HG03060 (cell line): ENCODE measurements around the gene PFAS.
"Not testable (repeated sequence)": the region's sequence is repeated elsewhere in the genome, so short reads cannot be mapped to it uniquely, and the experiment has no call there.

Experiments
- ATAC-seq: cut with Tn5 transposase; IDR thresholded peaks from one replicate; pipeline ENCODE4 v1.9.1; 2021; ENCODE audit warnings: low read depth, moderate number of reproducible peaks; ENCODE audit not compliant: unreplicated experiment

PFAS gene

DNA sequence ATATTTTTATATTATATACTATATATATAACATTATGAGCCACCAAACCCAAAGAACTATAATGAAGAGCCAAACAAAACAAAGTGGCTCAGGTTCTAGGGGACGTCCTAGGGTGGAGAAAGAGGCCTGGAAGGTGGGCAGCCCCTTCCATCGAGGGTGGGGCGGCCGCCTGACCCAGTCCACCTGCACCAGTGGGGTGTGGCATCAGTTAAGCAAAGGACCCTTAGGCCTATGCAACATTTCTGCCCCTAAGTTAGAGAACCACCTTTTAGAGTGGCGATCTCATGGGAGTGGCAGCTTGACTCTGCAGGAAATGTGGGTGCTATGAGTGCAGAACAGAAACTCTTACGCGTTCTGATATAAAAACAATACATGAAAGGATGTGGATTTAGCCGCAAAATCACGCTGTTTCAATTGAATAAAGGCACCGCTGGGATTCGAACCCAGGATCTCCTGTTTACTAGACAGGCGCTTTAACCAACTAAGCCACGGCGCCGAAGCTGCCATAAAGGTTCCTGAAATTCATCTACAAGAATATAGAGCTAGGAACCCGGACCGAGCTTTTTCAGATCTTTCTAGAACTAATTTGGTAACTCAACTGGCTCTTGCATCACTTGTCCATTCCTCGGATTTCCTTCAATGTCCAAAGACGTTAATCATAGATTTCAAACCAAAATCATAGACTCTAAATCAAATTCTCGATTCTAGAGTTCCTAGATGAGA lies 23.1 kb upstream of the PFAS start:
- no peak for ATAC-seq

DNA sequence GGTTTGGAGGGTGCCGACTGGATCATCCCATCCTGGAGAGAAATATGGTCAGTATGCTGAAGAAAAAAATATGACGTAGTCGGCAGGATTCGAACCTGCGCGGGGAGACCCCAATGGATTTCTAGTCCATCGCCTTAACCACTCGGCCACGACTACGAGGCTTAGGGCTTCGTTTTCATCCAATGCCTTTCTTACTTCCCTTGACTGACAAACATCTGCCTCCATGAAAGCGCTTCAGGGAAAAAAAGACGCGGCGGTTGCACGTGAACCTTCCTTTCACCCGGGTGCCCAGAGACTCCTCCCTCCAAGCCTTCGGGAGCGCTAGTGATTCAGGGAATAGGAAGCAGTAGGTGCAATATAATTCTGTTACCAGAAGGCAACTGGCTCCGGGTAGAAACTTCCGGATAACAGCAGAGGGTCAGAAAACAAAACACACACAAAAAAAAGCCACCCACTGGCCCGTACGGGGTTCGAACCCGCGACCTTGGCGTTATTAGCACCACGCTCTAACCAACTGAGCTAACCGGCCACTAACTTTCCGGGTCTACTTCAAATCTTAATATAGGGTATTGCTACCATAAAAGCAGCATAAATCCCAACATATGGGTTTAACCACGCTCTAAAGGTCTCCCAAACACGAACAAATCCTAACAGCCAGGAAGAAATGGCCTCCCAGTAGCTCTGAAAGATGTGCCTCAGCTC lies 22.4 kb upstream of the PFAS start:
- ATAC-seq: no peak

DNA sequence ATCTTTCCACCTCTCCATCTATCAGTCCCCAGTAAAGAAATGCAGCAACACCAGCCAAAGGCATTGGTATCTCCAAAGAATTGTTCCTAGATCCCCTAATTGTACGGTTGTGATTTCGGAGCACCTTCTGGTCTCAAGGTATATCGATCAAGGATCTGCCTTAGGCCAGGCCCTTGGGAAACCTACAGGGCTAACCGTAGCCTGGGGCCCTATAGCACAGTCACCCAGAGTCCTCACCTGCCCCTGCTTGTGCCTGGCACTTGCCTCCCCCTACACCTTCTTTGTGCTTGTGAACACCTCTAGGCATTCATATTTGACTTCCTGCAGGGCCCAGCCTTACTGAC lies 21.9 kb upstream of the PFAS start:
- ATAC-seq: no peak

DNA sequence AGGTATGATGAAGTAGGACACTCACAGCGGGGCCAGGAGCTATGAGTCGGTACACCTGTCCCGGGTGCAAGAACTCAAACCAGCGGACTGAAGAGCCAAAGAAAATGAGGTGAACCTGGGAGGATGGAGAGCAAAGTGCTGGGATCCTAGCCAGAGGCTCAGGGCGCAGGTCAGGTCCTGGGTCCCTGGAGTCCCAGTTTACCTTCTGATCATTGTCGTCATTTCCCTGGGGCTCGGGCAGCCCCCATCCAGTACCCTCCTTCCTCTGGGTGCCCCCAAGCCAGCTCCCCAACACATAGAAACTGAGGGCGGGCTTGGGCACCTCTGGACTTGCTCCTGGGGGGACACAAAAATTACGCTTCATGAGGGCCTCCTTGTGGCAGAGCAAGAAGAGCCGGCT lies 17.4 kb upstream of the PFAS start:
- no peak for ATAC-seq

DNA sequence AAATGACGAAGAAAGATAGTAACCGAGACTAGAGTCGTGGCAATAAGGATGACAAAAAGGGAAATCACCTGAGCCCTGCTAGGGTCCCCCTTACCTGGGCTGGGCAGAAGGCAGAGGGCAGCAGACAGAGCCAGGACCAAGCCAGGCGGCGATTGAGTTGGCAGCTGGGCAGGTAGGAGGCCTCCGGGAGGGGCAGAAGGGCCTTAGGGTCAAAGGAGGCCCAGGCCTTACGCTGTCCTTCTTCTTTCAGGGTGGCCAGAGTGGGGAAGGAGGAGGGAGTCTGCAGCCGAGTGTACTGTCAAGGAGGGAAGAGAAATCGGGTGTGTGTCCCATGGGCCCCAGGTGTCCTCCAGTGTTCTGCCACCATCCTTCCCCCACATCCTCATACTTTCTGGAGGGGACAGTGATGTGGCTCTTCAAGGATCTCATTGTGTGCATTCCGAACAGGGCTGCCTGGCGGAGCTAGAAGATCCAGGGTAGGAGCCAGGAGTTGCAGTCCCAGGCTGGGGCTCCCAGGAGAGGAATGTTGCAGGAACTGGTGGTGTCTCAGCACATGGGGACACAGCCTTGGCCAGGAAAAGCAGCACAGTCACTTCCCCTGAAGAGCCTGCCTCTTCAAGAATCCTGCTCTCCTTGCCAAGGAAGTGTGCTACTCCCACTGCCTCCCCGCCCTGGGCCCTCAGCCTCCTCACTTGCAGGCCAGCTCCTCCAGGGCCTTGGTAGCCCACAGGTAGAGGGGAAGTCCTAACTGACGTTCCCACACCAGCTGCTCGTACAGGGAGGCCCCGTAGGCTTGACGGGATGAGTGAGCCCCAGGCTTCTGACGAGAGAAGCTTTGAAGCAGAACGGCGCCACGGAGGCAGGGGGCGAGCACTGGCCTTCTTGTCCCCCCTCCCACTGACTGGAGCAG lies 14.5 kb upstream of the PFAS start:
- ATAC-seq: no peak

DNA sequence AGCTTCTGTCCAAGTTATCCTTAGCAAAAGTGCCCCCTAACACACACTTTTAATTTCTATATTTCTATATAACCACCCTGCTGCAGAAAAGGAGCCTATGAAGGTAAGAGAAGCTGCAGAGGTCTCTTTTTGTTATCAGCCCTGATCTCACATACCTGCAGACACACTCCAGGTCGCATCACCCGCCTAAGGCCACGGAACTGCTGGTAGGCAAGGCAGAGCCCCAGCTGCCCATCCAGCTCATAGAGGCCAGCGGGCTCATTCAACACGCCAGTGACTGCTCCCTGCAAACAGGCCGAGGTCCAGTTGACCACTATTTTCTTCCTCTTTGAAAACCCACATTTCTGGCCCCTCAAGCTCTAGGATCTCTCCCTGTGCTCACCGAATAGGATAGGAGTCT lies 13.4 kb upstream of the PFAS start:
- no peak for ATAC-seq

DNA sequence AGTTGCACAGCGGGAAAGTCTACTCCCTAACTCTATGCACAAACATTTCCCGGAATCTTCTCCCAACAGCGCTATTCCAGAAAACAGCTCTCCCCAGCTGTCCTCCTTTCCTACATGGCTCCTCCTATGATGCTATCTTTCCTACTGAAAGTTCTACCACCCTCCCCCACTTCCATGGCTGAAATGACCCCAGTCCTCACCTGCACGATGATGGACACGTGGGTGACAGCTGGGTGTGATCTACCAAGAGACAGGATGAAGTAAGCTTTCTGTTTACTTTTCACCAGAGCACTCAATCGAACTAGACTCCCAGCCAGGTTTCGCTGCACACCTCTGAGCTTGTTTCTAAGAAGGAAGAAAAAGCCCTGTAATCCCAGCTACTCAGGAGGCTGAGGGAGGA lies 11.9 kb upstream of the PFAS start:
- no peak for ATAC-seq

DNA sequence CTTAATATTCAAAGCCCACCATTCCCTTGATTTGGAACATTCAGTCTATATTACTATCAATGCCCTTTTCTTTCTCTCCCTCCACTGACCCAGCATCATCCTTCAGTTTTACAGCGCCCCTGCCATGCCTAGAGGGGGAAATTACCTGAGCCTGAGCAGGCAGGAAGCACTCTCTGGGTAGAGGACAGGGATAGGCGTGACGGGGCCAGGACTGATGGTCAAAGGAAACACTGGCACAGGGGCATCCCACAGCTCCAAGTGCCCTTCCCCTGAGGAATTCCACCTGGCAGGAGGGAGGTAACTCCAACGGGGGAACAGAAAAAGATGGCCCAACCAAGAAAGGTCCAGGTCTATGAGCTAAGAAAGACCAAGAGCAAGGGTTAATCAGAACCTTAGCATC lies 11.2 kb upstream of the PFAS start:
- no peak for ATAC-seq

DNA sequence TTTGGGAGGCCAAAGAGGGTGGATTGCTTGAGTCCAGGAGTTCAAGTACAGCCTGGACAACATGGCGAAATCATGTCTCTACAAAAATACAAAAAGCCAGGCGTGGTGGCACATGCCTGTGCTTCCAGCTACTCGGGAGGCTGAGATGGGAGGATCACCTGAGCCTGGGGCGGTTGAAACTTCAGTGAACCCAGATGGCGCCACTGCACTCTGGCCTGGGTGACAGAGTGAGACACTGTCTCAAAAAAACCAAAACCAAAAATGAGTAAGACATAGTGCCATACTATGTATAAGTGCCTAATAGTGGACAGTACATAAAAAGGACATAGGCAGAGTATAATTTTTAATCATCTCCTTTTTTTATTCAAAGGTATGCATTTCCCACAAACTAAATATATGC lies 5.3 kb upstream of the PFAS start:
- no peak for ATAC-seq

DNA sequence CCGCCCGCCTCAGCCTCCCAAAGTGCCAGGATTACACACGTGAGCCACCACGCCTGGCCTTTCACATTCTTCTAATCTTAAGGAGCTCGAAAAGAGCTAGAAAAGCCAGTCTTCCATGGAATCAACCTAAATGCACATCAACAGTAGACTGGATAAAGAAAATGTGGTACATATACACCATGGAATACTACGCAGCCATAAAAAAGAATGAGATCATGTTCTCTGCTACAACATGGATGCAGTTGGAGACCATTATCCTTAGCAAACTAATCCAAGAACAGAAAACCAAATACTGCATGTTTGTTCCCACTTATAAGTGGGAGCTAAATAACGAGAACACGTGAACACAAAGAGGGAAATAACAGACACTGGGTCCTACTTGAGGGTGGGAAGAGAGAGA lies 4.3 kb upstream of the PFAS start:
- ATAC-seq: no peak

DNA sequence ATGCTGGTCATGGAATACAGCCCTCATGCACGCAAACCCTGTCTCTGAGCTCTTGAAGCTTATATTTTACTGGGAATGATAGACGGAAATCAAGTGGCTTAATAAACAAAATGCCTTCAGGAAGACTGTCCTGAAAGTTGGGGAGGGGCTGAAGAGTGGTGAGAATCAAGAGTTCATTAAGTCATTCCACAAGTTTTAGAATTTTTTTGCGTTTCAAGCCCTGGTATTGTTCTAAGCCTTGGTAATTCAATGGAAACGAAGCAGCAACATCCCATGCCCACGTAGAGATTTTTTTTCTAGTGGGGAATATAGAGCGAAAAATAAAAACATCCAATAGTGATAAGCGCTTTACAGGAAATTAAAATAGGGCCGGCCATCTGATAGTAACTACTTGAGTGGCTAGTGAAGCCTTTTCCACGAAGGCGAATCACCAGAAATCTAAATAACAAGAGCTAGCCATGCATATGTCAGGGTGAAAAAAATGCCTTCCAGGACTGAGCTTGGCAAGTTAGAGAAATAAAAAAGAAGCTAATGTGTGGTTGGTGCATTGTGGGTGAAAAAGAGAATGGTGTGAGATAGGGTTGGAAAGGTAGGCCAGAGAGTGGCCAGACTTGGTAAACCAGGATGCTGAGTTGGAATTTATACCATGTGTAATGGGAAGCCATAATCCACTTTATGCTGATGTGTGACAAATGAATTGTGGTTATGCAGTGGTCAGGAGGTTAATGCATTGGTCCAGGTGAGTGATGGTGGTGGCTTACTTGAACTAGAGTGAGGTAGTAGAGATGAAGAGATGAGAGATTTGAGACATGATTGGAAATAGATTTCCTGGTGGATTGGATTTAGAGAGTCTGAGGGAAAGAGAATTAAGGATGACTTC lies 772 bp downstream of the PFAS start:
- no peak for ATAC-seq

DNA sequence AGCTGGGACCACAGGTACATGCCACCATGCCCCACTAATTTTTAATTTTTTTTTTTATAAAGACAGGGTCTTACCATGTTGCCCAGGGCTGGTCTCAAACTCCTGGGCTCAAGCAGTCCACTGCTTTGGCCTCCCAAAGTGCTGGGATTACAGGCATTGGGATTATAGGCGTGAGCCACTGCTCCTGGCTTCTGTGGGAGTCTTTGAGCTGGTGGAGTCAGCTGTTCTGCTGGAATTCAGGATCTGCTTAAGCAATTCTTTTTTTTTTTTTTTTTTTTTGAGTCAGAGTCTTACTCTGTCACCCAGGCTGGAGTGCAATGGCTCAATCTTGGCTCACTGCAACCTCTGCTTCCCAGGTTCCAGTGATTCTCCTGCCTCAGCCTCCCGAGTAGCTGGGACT lies 2.3 kb downstream of the PFAS start:
- ATAC-seq: not testable (repeated sequence)

DNA sequence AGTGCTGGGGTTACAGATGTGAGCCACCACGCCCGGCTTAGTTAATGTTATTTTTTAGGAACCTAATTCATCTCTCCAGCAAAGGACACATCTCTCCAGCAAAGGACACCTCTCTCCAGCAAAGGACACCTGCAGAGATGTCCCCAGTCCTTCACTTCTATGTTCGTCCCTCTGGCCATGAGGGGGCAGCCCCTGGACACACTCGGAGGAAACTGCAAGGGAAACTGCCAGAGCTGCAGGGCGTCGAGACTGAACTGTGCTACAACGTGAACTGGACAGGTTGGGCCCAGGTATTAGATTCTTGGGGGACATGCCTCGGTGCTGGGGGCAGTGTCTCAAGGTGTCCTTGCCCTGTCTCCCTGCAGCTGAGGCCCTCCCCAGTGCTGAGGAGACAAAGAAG lies 4.7 kb downstream of the PFAS start:
- ATAC-seq: no peak

DNA sequence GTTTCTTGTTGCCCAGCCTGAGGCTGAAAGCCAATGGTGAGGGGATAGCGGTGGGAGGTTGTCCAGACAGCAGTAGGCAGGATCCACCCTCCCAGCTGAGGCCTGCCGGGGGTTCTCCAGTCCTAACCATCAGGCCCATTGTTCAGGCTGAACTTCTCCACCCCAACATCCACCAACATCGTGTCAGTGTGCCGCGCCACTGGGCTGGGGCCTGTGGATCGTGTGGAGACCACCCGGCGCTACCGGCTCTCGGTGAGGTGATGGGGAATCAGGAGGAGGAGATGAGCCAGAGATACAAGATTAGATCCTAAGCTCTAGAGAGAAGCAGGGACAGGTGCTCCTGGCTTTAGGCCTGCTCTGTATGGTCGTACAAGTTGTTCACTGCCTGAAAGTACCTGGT lies 5.8 kb downstream of the PFAS start:
- no peak for ATAC-seq

DNA sequence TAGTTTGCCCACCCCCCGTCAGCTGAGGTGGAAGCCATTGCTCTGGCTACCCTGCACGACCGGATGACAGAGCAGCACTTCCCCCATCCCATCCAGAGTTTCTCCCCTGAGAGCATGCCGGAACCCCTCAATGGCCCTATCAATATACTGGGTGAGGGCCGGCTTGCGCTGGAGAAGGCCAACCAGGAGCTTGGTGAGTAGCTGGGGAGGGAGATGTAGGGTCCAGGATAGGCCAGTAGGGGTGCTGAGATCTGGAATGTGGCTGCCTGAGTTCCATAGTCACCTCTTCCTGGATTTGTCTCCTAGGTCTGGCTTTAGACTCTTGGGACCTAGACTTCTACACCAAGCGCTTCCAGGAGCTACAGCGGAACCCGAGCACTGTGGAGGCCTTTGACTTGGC lies 6.4 kb downstream of the PFAS start:
- no peak for ATAC-seq

DNA sequence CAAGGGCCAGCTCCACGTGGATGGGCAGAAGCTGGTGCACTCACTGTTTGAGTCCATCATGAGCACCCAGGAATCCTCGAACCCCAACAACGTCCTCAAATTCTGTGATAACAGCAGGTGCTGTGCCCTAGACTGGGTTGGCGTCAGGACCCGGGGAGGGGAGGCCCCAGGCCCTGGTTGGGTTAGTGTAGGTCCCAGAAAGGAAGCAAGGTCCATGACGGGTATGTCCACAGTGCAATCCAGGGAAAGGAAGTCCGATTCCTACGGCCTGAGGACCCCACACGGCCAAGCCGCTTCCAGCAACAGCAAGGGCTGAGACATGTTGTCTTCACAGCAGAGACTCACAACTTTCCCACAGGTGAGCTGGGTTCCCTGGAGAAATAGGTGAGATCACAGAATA lies 7.2 kb downstream of the PFAS start:
- ATAC-seq: no peak

DNA sequence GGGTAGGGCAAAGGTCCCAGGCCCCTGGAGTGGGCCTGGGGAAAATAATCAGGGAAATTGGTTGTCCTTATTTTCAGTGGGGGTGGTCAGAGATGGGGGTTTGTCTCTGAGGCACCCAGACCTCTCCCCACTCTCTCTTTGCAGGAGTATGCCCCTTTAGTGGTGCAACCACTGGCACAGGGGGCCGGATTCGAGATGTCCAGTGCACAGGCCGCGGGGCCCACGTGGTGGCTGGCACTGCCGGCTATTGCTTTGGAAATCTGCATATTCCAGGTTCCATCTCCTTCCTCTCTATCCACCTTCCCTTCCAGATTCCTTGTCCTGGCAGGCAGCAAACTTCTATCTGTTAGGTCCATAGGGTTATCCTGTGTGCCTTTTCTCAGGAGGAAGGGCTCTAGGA lies 7.6 kb downstream of the PFAS start:
- no peak for ATAC-seq

DNA sequence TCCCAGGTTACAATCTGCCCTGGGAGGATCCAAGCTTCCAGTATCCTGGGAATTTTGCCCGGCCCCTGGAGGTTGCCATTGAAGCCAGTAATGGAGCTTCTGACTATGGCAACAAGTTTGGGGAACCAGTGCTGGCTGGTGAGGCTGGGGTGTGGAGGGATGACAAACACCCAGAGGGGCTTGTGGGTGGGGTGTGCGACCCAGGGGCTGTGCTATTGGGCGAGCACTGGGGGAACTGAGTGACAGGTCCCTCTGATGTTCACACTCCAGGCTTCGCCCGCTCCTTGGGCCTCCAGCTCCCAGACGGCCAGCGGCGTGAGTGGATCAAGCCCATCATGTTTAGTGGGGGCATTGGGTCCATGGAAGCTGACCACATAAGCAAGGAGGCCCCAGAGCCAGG lies 8.7 kb downstream of the PFAS start:
- ATAC-seq: no peak

DNA sequence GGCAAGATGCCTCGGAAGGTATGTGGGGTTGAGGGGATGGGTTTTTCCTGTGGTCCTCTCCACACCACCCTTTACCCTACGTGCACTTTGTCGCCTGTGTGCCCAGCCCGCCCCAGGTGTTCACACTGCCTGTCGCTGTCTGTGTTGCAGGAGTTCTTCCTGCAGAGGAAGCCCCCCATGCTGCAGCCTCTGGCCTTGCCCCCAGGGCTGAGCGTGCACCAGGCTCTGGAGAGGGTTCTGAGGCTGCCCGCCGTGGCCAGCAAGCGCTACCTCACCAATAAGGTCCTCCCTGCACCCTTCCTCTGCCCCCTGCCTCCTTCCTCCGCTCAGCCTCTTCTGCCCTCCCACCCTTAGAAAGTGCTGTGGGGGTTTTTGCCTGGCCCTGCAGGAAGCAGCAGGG lies 15.2 kb downstream of the PFAS start:
- no peak for ATAC-seq

DNA sequence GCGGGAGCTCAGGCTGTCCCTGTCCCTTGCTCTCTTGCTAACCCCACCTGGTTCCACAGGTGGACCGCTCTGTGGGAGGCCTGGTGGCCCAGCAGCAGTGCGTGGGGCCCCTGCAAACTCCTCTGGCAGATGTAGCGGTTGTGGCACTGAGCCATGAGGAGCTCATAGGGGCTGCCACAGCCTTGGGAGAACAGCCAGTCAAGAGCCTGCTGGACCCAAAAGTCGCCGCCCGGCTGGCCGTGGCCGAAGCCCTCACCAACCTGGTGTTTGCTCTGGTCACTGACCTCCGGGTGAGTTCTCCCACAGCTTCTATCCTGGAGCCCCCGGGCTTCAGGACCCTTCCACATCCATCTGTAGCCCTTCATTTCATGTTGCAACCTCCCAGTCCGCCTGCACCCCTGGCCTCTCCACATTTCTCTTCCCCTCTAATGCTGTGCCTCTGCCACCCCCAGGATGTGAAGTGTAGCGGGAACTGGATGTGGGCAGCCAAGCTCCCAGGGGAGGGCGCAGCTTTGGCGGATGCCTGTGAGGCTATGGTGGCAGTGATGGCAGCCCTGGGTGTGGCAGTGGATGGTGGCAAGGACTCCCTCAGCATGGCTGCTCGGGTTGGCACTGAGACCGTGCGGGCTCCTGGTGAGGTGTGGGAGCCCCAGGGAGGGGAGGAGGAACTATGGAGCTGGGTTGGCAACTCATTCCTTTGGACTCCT lies 15.9 kb downstream of the PFAS start:
- no peak for ATAC-seq
